NCI-H1930 (cell line): Measurements from ENCODE around the gene HECTD3.

Source experiments
- DNase-seq, 2 experiments: peaks; one replicate each; lab custom pipeline; 2025; lab: John Stamatoyannopoulos, UW

The HECTD3 gene

DNA sequence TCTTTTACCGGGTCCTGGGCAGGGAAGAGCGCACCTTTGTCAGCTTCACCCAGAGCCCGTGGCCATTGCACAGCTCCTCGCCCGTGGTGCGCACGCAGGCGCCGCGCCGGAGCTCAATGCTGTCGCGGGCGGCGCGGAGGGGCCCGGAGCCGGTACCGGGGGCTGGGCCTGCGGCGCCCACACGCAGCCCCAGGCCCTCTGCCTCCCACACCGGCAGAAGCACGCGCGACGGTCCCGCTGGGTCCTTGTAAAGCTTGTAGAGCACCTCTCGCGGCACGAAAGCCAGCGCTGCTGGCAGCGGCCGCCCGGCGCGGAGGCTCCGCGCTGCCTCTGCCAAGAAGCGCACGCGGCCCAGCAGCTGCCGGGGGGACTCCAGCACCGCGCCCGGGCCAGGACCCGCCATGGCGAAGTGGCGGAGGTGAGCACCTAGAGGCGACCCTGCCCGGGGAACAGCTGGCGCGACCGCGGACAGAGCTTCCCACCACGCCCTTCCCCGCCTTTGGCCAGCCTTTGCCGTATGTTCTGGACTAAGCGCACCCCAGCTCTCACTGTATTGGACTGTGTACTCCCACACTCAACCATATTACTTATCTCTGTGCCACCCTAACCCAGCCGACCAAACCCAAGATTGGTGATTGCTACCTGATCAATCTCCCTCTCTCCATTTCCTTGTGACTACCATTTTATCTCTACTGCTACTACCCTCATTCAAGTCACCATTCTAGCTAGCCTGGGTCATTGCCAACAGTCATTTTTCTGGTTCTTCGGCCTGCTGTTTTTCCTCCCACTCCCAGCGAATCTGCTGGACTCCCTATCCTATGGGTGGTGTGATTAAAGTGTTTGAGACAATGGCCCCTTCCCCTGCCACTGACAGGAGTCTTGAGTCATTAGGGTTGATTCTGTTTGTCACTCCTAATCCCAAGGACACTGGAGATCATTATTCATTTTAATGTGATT is at the start of gene HECTD3:
Gene HECTD3, minus strand, starts transcription at position 470 of the 957 bp plus-strand sequence. Its CDS starts 67 bp downstream, at position 403.
- peak; percentile 66 to 70 for DNase-seq

DNA sequence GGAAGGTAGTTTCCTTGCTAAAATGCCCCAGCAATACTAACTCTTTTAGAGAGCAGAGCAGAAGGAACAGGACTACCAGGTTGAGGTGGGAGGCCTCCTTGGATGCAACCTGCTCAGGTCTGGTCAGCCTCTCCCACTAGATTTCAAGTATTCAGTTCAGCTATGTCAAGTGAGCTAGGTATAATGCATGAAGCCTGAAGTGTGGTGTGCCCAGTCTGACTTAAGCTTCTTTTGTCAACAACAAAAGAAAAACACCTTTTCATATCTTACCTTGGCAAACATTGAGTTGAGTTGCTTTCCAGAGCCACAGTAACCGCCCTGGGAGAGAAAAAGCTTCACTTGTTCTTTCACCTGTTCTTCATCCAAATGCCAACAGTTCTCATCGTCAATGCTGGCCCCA is 48.7 kb upstream of the HECTD3 start:
- no peak for DNase-seq

DNA sequence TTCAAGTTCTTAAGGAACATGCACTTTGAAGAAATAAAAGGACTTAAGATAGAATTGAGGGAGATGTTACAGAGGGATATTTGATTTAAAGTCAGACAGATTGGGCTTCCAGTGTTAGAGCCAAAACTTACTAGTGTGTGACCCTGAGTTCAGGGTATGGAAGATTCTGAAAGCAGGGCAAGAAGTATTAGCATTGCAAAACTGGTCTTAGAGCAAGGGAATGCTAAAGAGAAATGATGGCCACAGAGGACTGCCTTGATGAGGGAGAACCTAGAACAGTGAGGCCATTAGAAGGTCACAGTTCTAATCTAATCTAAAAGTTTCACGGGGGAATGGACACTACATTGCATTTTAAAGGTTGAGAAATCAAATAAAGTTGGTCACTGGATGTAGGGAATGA is 46.4 kb upstream of the HECTD3 start:
- DNase-seq: no peak

DNA sequence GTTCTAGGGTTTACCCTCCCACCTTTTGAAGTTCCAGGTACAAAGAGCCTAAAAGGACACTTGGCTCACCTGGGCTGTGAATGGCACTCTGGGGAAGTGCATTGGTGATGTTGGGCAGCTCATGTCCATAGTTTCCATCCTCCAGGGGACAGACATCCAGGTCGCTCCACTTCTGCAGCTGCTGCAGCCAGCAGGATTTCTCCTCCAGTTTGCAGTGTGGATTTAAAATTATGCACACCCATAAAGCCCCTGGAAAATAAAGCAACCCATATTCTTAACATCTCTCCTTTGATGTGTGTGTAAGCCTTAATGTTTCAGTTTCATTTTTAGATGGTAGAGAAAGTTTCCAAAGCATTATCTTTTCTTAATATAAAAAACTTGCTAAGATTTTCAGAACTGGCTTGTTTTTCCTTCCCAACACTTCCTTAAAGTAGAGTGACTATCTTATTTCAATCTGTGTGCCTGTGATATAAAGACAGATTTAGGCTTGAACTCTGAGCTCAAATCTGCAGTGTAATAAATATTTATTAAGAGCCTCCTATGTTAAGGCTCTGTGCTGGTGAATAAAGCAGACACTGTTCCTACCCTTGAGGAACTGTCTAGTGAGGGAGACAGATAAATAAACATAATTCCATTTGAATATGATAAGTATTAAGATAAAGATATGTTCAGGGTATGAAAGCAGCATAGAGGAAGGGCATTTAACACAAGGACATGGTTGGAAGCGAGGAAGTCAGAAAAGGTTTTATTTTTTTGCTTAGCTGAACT is 40.1 kb upstream of the HECTD3 start:
- no peak for DNase-seq

DNA sequence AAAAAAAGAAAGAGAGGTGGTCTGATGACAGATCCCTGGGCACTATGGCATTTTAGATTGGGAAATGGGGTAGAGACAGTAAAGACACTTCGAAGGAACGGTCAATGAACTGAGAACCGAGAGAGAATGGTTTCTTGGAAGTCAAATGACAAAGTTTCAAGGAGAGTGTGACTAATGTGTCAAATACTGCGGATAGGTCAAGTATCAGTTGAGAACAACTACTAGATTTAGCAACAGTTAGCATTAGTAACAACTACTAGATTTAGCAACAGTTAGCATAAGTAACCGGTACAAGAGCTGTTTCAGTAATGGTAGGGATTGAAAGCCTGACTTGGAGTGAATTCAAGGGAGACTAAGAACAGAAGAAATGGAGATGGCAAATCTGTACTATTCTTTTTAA is 35.9 kb upstream of the HECTD3 start:
- no peak for DNase-seq

DNA sequence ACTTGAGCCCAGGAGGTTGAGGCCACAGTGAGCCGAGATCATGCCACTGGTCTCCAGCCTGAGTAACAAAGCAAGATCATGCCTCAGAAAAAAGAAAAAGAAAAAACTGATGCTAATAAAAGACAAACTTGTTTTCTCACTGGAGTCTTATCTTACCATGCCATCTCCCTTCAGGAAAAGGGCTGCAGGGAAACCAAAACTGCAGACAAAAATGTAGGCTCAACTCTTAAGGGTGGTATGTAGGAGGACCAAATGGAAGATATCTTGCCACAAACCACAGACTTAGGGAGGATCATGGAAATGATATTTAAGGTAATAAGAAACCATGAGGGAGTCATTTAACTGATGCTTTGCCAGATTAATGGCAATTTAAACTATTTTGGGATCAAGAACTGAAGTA is 33.8 kb upstream of the HECTD3 start:
- DNase-seq: no peak

DNA sequence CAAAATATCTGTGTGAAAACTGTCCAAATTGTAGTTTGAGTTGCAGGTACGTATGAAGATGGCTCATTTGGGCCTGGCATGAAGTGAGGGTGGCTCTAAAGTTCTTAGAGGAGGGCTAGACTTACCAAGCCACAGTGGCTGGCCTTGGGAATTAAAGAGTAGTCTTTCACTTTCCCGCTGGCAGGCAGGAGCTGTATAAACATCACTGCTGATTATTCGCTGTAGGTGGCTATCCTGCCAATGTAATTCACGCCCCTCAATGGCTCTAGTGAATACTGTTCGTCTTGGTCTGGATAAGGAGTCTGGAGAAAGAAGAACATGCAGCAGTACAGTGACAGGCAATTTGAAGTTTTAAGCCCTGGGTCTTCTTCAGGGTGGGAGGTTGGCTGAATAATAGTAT is 32.0 kb upstream of the HECTD3 start:
- DNase-seq: no peak

DNA sequence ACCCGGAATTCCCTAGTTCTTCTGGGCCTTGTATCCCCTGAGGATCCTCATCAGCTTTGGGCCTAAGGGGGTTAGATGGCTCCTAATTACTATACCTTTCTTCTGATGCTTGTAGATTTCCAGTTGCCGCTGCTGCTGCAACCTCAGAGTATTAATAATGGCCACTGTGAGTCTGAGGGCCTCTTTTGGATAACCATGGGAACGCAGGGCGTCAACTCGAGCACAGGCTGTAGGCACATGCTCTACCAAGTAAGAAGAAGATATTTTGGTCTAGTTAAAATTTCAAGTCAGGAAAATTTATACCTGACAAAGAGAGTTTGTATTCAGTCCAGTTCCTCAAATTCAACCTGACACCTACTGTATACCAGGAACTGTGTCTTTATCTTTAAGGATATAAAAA is 29.2 kb upstream of the HECTD3 start:
- DNase-seq: no peak

DNA sequence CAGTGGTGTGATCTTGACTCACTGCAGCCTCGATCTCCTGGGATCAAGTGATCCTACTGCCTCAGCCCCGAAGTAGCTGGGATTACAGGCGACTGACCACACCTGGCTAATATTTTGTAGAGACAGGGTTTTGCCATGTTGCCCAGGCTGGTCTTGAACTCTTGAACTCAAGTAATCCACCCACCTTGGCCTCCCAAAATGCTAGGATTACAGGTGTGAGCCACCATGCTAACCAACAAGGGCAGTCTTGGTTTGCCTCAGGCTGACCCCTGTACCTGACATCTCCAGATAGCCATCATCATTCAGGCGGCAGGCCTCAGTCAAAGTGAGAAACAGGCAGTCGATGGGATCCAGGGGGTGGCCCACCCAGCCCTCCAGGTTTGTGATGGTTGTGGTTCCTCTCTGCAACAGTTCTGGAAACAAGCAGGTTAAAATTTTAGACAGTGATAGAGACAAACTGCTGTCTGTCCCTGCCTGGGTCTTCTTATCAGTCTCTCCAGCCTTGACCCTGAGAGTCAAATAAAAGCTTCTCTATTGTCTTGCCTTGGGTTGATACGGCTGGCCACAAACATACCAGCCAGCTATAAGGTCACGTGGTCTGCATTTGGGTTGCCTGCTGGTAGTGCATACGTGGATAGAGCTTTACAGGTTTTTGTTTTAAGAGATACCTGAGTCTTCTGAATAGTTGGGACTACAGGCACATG is 27.7 kb upstream of the HECTD3 start:
- DNase-seq: no peak

DNA sequence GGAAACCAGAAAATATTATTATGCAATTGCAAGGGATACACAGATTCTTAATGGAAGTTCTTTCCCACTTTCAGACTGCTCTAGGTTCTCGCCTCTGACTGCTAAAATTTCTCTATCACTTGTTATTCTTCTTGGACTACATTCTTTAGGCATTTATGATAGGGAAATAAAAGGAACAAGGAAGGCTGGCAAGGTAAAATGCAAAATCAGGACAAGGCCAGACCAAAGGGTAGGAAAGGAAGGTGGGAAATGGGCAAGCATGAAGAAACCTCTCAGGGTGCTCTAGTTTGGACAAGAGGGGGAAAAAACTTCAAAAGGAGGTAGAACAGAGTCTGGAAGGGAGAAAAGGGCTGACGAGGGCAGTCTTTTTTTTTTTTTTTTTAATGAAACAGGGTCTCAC is 27.1 kb upstream of the HECTD3 start:
- no peak for DNase-seq

DNA sequence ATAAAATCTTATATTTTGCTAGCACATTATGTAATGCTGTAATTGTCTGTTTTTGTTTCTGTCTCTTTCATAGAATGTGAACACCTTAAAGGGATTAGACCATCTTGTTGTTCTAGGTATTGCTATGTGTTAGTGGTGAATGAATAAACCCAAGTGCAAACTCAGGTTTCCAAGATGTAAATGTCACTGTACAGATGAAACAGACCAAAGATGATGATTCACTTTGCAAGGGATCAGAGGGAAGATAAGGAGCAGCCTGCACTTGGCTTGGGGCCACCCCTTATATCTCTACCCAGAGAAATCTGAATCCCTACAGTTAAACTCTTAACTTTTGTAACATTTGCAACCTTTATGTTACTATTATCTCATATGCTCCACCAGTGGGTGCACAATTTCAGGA is 26.3 kb upstream of the HECTD3 start:
- DNase-seq: no peak

DNA sequence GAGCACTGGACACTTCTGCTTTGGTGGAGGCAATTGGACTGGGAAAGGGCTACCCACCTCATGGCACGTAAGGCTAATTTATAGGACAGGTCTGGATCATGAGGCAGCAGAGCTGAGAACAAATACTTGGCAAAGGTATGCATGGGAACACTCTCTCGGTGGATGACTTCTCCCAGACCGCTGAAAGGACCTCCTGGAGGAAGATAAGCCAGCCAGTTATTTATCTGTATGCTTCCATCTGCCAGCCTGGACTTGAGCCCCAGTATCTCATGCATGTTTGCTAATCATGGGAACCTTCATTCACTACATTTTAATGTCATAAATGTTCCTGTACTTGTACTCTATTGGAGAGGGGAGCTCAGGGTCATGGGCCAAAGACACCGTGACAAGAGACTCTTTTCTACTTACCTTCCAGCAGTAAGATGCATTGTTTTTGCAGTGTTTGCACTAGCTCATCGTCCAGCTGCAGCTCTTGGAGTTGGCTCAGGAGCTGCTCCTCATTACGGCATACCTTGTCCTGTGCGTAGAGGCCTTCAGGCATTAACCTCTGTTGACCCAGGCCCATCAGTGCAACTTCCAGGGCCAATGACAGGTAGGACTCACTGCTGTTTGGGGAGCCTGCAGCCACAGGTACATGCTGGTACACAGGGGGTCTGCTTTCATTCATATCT is 24.6 kb upstream of the HECTD3 start:
- DNase-seq: no peak

DNA sequence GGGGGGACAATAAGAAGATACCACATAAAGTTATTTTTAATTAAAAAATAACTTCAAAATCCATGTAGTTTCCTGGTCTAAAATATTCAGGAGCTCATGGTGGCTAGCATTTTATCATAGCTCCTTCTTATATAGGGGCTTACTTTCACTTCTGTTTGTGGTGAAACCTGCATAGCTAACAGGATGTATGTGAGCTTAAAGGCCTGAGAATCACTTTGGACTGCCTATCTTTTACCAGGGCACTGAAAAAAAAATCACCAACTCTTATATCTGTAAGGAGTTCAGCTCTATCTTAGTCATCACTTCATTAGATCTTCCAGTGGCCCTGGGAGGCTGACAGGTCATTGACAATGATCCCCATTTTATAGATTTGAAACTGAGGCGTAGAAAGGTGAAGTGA is 22.2 kb upstream of the HECTD3 start:
- DNase-seq: no peak

DNA sequence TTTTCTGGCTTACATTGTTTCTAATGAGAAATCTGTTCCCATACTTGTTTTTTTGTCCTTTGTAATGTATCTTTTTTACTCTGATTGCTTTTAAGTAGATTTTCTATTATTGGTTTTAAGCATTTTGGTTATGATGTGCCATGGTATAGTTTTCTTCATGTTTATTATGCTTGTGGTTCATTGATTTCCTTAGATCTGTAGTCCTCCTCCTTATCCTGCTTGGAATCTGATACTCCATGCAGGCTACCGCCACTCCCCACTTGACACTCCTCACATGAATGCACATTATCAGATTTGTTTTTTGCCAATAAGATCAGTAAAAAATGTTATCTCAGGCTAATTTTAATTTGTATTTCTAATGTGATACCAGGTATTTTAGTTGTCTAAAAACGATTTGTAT is 21.7 kb upstream of the HECTD3 start:
- no peak for DNase-seq

DNA sequence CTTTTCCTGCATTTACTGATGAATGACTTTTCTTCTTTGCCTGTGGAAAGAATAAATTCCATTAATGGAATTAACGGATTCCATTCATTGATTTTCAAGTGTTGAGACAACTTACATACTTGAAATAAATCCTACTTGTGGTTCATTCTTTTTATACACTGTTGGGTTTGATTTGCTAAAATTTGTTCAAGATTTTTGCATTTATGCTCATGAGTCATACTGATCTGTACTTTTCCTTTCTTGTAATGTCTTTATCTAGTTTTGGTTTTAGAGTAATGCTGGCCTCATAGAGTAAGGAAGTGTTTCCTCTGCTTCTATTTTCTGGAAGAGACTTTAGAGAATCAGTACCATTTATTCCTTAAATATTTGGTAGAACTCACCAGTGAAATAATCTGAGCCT is 15.3 kb upstream of the HECTD3 start:
- no peak for DNase-seq

DNA sequence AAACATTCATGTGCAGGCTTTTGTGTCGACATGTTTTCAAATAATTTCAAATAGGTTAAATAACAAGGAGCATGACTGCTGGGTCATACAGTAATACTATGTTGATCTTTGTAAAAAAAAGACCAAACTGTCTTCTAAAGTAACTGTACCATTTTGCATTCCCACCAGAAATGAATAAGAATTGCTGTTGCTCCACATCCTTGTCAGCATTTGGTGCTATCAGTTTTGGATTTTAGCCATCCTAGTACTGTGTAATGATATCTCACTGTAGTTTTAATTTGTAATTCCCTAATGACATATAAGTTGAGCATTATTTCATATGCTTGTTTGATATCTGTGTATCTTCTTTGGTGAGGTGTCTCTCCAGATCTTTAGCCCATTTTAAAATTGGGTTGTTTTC is 12.5 kb upstream of the HECTD3 start:
- no peak for DNase-seq

DNA sequence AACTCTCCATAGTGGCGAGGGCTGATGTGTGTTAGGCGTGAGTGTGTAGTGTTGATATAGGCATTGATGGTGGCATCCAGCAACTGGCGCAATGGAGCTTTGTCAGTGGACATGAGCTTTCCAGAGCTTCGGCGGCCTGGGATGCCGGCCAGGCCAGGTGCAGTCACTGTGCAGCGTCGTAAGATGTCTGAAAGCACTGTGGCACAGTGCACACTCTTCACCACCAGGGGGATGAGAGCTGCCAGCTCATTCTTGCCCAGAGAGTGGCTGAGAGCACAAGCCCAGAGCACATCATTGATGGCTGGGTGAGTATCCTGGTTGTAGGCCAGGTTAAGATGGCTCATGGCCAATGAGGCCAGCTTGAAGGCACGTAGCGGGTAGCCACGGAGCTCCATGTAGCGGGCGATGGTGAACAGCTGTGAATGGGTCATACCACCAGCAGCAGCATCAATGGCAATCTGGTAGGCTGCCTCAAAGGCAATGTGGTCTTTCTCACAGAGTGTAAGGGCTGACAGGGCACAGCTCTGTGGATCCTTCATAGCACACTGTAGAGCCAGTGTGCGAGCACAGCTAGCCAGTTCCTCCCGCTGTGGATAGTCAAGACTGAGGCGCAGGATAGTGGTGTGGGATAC is 7.6 kb upstream of the HECTD3 start:
- DNase-seq: peak; percentile 2 to 55

DNA sequence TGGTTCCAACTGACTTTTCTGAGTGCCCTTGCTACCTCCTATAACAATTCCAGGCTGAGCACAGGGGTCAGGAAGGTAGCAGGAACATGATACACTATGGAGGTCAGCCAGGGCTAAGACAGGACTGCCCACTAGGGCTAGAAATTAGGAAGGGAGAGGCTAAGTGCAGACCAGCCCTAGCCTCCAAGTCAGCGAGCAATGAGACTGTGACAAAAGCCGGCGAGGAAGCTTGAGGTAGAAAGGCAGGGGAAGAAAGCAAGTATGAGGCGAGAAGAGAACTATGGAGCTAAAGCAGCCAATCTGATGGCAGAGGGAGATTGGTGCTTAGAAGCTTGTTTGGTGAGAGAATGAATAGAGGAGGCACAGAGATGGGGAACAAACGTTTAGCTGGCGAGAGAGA is 5.6 kb upstream of the HECTD3 start:
- DNase-seq: no peak

DNA sequence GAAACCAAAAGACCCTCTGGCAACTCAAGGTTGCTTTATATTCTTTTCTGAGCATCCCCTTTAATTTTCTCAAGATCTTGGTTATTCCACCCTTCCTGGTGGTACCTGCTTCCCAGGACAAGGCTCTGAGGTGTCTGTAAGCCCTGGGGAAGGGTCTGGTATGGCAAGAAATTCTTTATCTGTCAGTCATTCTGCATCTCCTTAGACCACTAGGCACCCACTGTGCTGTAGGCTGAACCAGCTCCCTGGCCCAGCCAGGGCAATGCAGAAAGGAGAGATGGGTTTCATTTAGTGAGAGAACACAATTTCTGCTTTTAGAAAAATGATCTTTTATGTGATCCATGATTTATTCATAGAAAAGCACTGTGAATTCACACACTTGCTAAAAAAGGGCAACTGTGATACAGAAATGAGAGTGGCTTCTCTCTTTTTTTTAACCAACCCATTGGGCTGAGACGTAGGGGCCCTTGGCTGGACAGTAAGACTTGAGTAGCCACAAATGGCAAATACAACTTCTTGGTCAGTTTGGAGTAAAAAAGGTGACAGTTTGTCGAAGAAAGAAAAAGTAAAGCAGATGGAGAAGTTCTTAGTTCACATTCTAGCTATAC is 5.1 kb upstream of the HECTD3 start:
- DNase-seq: no peak

DNA sequence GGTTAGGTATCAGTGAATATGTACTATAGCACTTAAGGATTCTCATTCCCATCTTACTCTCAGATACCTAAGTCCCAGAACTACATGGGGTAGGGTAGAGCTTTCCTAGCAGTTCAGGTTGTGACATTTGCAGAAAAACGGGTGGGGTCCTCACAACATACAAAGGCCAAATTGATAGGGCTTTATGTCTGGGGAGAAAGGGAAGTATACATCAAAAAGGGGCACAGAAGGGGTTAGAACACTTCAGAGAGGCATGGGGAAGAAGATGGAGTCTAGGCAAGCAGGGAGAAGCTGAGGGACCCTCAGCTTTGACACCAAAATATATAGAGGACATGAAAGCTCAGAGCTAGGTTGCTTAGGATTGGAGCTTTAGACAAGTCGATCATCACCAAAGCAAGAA is 4.6 kb upstream of the HECTD3 start:
- DNase-seq: no peak
